ENCODE measurements around the gene RASL11B. TPM values are rescaled to one million over a fixed set of nuclear protein-coding genes. Genes with fewer than 3 reads are reported as not detected.

Gene RASL11B
- total RNA-seq, 2 donors from 2014 or later: 0.35 TPM; not detected in 1

- DNase-seq: no peak
- TF ChIP-seq, protein P1, sequence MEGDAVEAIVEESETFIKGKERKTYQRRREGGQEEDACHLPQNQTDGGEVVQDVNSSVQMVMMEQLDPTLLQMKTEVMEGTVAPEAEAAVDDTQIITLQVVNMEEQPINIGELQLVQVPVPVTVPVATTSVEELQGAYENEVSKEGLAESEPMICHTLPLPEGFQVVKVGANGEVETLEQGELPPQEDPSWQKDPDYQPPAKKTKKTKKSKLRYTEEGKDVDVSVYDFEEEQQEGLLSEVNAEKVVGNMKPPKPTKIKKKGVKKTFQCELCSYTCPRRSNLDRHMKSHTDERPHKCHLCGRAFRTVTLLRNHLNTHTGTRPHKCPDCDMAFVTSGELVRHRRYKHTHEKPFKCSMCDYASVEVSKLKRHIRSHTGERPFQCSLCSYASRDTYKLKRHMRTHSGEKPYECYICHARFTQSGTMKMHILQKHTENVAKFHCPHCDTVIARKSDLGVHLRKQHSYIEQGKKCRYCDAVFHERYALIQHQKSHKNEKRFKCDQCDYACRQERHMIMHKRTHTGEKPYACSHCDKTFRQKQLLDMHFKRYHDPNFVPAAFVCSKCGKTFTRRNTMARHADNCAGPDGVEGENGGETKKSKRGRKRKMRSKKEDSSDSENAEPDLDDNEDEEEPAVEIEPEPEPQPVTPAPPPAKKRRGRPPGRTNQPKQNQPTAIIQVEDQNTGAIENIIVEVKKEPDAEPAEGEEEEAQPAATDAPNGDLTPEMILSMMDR (IDR thresholded peaks at IDR 0.05): no peak
Measured at GRCh38 chr4:52874948-52875347, 12.8 kb downstream of the RASL11B start.

DNA sequence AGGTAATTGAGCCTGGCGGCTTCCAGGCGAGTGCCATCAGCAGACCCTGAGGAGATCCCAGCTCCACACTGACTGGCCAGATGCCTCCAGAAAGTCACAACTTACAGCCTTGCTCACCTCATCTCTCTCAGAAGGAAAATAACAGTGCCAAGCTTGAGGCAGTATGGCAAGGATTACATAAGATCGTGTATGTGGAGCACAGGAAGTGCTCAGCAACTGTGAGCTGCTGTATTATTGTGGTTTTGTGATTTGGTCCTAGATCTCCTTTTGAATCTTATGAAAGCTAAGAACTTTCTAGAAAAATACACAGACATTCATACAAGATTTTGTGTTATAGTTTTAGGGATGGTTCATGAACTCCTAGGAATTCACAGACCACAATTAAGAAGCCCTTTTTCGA, 14.0 kb downstream of the RASL11B start:
- TF ChIP-seq, protein P1 (IDR thresholded peaks at IDR 0.05): no peak
- intact Hi-C loops (cut with DNase I): no loop called here
- no peak for DNase-seq

More at GRCh38 chr4:52874948-52875347, 12.8 kb downstream of the RASL11B start:
- Histone ChIP-seq H3K9ac (ENCODE audit: low read depth in 2 of 2, low read length in 2 of 2) (no peak overlapping the region), H3K27ac (no peak overlapping the region), H3K4me3 (no peak overlapping the region), H3K4me1 (no peaks in the 10 kb centered on the region), H3K9me3 (no peaks in the 10 kb centered on the region), H3K27me3 (no peaks in the 10 kb centered on the region), H3K36me3 (no peaks in the 10 kb centered on the region)
- intact Hi-C loops (cut with DNase I): no loop called here

GRCh38 chr4:52877036-52877435, 14.9 kb downstream of the RASL11B start:
- no peak overlapping the region for H3K4me3 ChIP-seq
- no peak overlapping the region for H3K27ac ChIP-seq
- H3K36me3 ChIP-seq: no peaks in the 10 kb centered on the region
- no peaks in the 10 kb centered on the region for H3K4me1 ChIP-seq
- TF ChIP-seq, protein P1 (IDR thresholded peaks at IDR 0.05): no peak
- H3K9ac ChIP-seq (ENCODE audit: low read depth in 2 of 2, low read length in 2 of 2): no peak overlapping the region
- no peaks in the 10 kb centered on the region for H3K9me3 ChIP-seq
- H3K27me3 ChIP-seq: no peaks in the 10 kb centered on the region
- intact Hi-C loops (cut with DNase I): no loop called here
- no peak for DNase-seq

More for the DNA sequence above, 14.0 kb downstream of the RASL11B start:
- Histone ChIP-seq H3K27me3 (no peaks in the 10 kb centered on the region), H3K4me1 (no peaks in the 10 kb centered on the region), H3K4me3 (no peak overlapping the region), H3K36me3 (no peaks in the 10 kb centered on the region), H3K9me3 (no peaks in the 10 kb centered on the region), H3K27ac (no peak overlapping the region), H3K9ac (ENCODE audit: low read depth in 2 of 2, low read length in 2 of 2) (no peak overlapping the region)

DNA sequence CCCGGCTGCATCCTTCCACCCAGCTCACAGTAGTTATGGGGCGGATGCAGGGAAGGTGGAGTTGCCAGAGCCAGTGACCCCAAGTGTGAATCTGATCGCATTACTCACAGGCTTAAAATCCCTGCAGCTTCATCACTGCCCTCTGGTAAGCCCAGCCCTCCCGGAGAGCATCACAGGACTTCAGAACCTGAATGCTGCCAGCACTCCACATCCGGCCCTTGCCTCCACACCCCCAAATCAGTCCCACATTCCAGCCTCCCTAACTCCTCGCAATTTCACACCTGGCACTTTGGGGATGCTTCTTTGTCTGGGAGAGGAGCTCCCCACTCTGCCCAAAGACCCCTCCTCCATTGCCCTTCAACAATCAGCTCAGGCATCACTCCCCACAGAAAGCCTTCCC, 15.6 kb downstream of the RASL11B start:
- DNase-seq: no peak
- intact Hi-C loops (cut with DNase I): no loop called here
- Histone ChIP-seq H3K4me1 (no peaks in the 10 kb centered on the region), H3K9me3 (no peaks in the 10 kb centered on the region), H3K27me3 (no peaks in the 10 kb centered on the region), H3K36me3 (no peaks in the 10 kb centered on the region), H3K27ac (no peak overlapping the region), H3K4me3 (no peak overlapping the region), H3K9ac (ENCODE audit: low read depth in 2 of 2, low read length in 2 of 2) (no peak overlapping the region)
- TF ChIP-seq, protein P1 (IDR thresholded peaks at IDR 0.05): no peak

DNA sequence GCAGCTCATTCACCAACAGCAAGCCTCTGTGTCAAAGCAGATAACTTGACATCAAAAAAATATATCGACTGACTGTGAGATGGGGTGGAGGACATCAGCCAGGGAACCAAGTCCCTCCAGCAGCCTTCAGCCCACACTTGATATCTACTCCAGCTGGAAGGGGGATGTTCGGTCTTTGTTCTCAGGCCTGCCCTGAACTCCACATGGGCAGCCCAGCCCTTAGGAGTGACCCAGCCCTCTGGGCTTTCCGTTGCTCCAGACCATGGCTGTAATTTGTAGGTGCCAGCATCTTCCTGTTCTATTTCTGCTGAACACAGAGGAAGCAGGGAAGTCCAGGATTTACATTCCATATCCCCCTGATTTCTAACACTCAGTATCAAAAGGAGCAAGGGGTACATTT, 17.4 kb downstream of the RASL11B start:
- intact Hi-C loops (cut with DNase I): no loop called here
- no peak overlapping the region for H3K9ac ChIP-seq (ENCODE audit: low read depth in 2 of 2, low read length in 2 of 2)

More for the DNA sequence above, 17.4 kb downstream of the RASL11B start:
- Histone ChIP-seq H3K9me3 (no peaks in the 10 kb centered on the region), H3K4me3 (no peak overlapping the region), H3K27me3 (no peaks in the 10 kb centered on the region), H3K27ac (no peak overlapping the region), H3K36me3 (no peaks in the 10 kb centered on the region), H3K4me1 (no peaks in the 10 kb centered on the region)
- TF ChIP-seq, protein P1 (IDR thresholded peaks at IDR 0.05): no peak
- no peak for DNase-seq

Measured in colonic mucosa (tissue), 4 donors.